H9 (cell line): ENCODE data around the gene C1QL1. TPM values are rescaled to one million over a fixed set of nuclear protein-coding genes. Genes with fewer than 3 reads are reported as not detected.
A peak's percentile ranks its signal among the peaks of the same experiment; 100 is the strongest.

Experiments
- DNase-seq: peaks from one replicate; pipeline ENCODE4 v3.0.0-alpha.2; 2017
- H2AFZ ChIP-seq: one replicate; pipeline ENCODE4 v1.6.1; 2013; ENCODE audit warnings: mild to moderate bottlenecking, low read length, control low read depth, moderate library complexity
- H2AK5ac ChIP-seq: 2 replicates; pipeline ENCODE4 v1.6.1; 2013; ENCODE audit warnings: low read length, control low read depth, mixed read lengths; ENCODE audit not compliant: insufficient read length
- H2BK120ac ChIP-seq: one replicate; pipeline ENCODE4 v1.6.1; 2013; ENCODE audit warnings: low read depth, mild to moderate bottlenecking, low read length, control low read depth, inconsistent platforms; ENCODE audit not compliant: poor library complexity, severe bottlenecking
- H2BK12ac ChIP-seq: 2 replicates; pipeline ENCODE4 v1.6.1; 2013; ENCODE audit warnings: low read length, control low read depth, mixed read lengths, low read depth; ENCODE audit not compliant: insufficient read length
- H2BK15ac ChIP-seq: 2 replicates; pipeline ENCODE4 v1.6.1; 2013; ENCODE audit warnings: low read depth, low read length, control low read depth
- H2BK20ac ChIP-seq: one replicate; pipeline ENCODE4 v1.6.1; 2013; ENCODE audit warnings: low read depth, mild to moderate bottlenecking, low read length, control low read depth, inconsistent platforms; ENCODE audit not compliant: poor library complexity, severe bottlenecking
- H2BK5ac ChIP-seq: 2 replicates; pipeline ENCODE4 v1.6.1; 2013; ENCODE audit warnings: low read length, control low read depth, mixed read lengths; ENCODE audit not compliant: insufficient read length
- H3K14ac ChIP-seq: 2 replicates; pipeline ENCODE4 v1.6.1; 2013; ENCODE audit warnings: low read length, control low read depth; ENCODE audit not compliant: insufficient read depth
- H3K18ac ChIP-seq: 2 replicates; pipeline ENCODE4 v1.6.1; 2013; ENCODE audit warnings: low read depth, mild to moderate bottlenecking, mixed read lengths, low read length, control low read depth; ENCODE audit not compliant: insufficient read length
- H3K23ac ChIP-seq: 2 replicates; pipeline ENCODE4 v1.6.1; 2013; ENCODE audit warnings: low read length, control low read depth, mixed read lengths, low read depth; ENCODE audit not compliant: insufficient read length
- H3K23me2 ChIP-seq: 2 replicates; pipeline ENCODE4 v1.6.1; 2013; ENCODE audit warnings: low read depth, mild to moderate bottlenecking, mixed read lengths, low read length, control low read depth; ENCODE audit not compliant: insufficient read length, poor library complexity, severe bottlenecking
- H3K27ac ChIP-seq: 2 replicates; pipeline ENCODE4 v1.5.1; 2013; ENCODE audit warnings: low read length, control low read depth, mixed read lengths, low read depth; ENCODE audit not compliant: insufficient read length
- H3K27me3 ChIP-seq: 2 replicates; pipeline ENCODE4 v1.6.1; 2013; ENCODE audit warnings: low read length, control low read depth, inconsistent platforms; ENCODE audit not compliant: insufficient read depth
- H3K4ac ChIP-seq: 2 replicates; pipeline ENCODE4 v1.6.1; 2013; ENCODE audit warnings: low read depth, mild to moderate bottlenecking, control low read depth, inconsistent platforms, low read length, moderate library complexity
- H3K4me1 ChIP-seq: 2 replicates; pipeline ENCODE4 v1.6.1; 2013; ENCODE audit warnings: low read length, control low read depth, inconsistent platforms; ENCODE audit not compliant: insufficient read depth
- H3K4me2 ChIP-seq: 2 replicates; pipeline ENCODE4 v1.6.1; 2013; ENCODE audit warnings: low read length, control low read depth, mixed read lengths; ENCODE audit not compliant: insufficient read length, insufficient read depth
- H3K56ac ChIP-seq: 2 replicates; pipeline ENCODE4 v1.6.1; 2013; ENCODE audit warnings: low read depth, mild to moderate bottlenecking, mixed read lengths, low read length, control low read depth; ENCODE audit not compliant: insufficient read length
- H3K79me1 ChIP-seq: 2 replicates; pipeline ENCODE4 v1.6.1; 2013; ENCODE audit warnings: low read depth, mild to moderate bottlenecking, moderate library complexity, low read length, control low read depth, inconsistent platforms; ENCODE audit not compliant: insufficient read depth, poor library complexity, severe bottlenecking
- H3K79me2 ChIP-seq: 2 replicates; pipeline ENCODE4 v1.6.1; 2013; ENCODE audit warnings: low read length, control low read depth, inconsistent platforms; ENCODE audit not compliant: insufficient read depth
- H3K9ac ChIP-seq: 2 replicates; pipeline ENCODE4 v1.6.1; 2013; ENCODE audit warnings: low read length, control low read depth, mixed read lengths; ENCODE audit not compliant: insufficient read length; ENCODE audit errors: extremely low read depth
- H3K9me3 ChIP-seq: one replicate; pipeline ENCODE4 v1.6.1; 2013; ENCODE audit warnings: low read depth, low read length, inconsistent platforms; ENCODE audit not compliant: control insufficient read depth
- H3T11ph ChIP-seq: one replicate; pipeline ENCODE4 v1.6.1; 2013; ENCODE audit warnings: mild to moderate bottlenecking, low read length, control low read depth, inconsistent platforms
- H4K20me1 ChIP-seq: one replicate; pipeline ENCODE4 v1.6.1; 2013; ENCODE audit not compliant: control insufficient read depth, insufficient read length, insufficient read depth
- H4K5ac ChIP-seq: 2 replicates; pipeline ENCODE4 v1.6.1; 2013; ENCODE audit warnings: low read depth, mild to moderate bottlenecking, mixed read lengths, low read length, control low read depth; ENCODE audit not compliant: insufficient read length
- H4K8ac ChIP-seq: replicated peaks from 2 replicates; pipeline ENCODE4 v1.6.1; 2013; ENCODE audit warnings: low read length, control low read depth, mixed read lengths, low read depth; ENCODE audit not compliant: insufficient read length
- H4K91ac ChIP-seq: 2 replicates; pipeline ENCODE4 v1.6.1; 2013; ENCODE audit warnings: low read depth, mild to moderate bottlenecking, moderate library complexity, mixed read lengths, low read length, control low read depth; ENCODE audit not compliant: insufficient read length
- H3K27ac Mint-ChIP-seq, 3 experiments: 2 replicates in 2 of 3; 3 replicates in 1 of 3; pipeline ENCODE4 v1.8.0; 2020 to 2021; ENCODE audit warnings: mixed read lengths in 3 of 3, mild to moderate bottlenecking in 1 of 3, moderate library complexity in 1 of 3
- H3K27me3 Mint-ChIP-seq: 2 replicates; pipeline ENCODE4 v1.8.0; 2021; ENCODE audit warnings: low read depth, mild to moderate bottlenecking, moderate library complexity, mixed read lengths
- H3K36me3 Mint-ChIP-seq, 3 experiments: 2 replicates in 2 of 3; 3 replicates in 1 of 3; pipeline ENCODE4 v1.8.0; 2020 to 2021; ENCODE audit warnings: low read depth in 3 of 3, mixed read lengths in 3 of 3; ENCODE audit not compliant: insufficient read depth in 1 of 3
- H3K4me1 Mint-ChIP-seq, 2 experiments: 2 replicates each; pipeline ENCODE4 v1.8.0; 2020; ENCODE audit warnings: mixed read lengths in 2 of 2
- H3K4me3 Mint-ChIP-seq, 2 experiments: 2 replicates in 1 of 2; 3 replicates in 1 of 2; pipeline ENCODE4 v1.8.0; 2020 to 2021; ENCODE audit warnings: mild to moderate bottlenecking in 2 of 2, mixed read lengths in 2 of 2, moderate library complexity in 1 of 2
- H3K9me3 Mint-ChIP-seq, 2 experiments: 2 replicates in 1 of 2; 3 replicates in 1 of 2; pipeline ENCODE4 v1.8.0; 2020; ENCODE audit warnings: mild to moderate bottlenecking in 2 of 2, mixed read lengths in 2 of 2, moderate library complexity in 1 of 2
- CTCF ChIP-seq: fragments of 200-600 bp; sonication (generic); conservative IDR thresholded peaks from 3 replicates; pipeline ENCODE4 v1.8.0; 2021; ENCODE audit warnings: antibody characterized with exemption, mild to moderate bottlenecking
- WGBS: extraction: QIAGEN DNeasy Blood & Tissue Kit; methylation state at CpG from one replicate; pipeline ENCODE4 v1.1.7; 2013; ENCODE audit warnings: missing lambda C conversion rate, low lambda C conversion rate, mixed read lengths; ENCODE audit not compliant: insufficient read length; ENCODE audit errors: extremely low coverage; 5-methylcytosine and 5-hydroxymethylcytosine counted together
- total RNA-seq: library from RNA; stranded (reverse); gene quantifications from 2 replicates; pipeline ENCODE4 v1.2.1, GENCODE V29; 2021

C1QL1 gene
- total RNA-seq, 1 experiment from 2014 or later: 6.0 TPM

- no peak overlapping the region for H3K18ac ChIP-seq
- DNase-seq: peak; percentile 34
- H4K20me1 ChIP-seq: no peaks in the 10 kb centered on the region
- H3K4me3 Mint-ChIP-seq: no peak overlapping the region
- no peak overlapping the region for H3K23ac ChIP-seq
- peaks cover 6% of the 10 kb centered on the region for H3K79me1 ChIP-seq
- peaks cover 0 to 5% of the 10 kb centered on the region in 2 experiments; a peak in 1 of 5 replicates for H3K9me3 Mint-ChIP-seq
- no peak overlapping the region for H2BK12ac ChIP-seq
- H3K4me1 ChIP-seq: peaks cover 2% of the 10 kb centered on the region
- H2BK120ac ChIP-seq: no peak overlapping the region
- H4K91ac ChIP-seq: no peak overlapping the region
- no peak overlapping the region for H3K9ac ChIP-seq
- no peaks in the 10 kb centered on the region for H3K23me2 ChIP-seq
- H3K4me2 ChIP-seq: no peak overlapping the region
- no peak for TF ChIP-seq CTCF
- no peak overlapping the region for H4K8ac ChIP-seq
- no peak overlapping the region for H3K56ac ChIP-seq
- no peak overlapping the region for H2AFZ ChIP-seq
- H4K5ac ChIP-seq: no peak overlapping the region
- H3K27ac Mint-ChIP-seq: peak overlapping the region; percentile 56 to 81 (median 62); a peak in 6 of 7 replicates
- H2BK15ac ChIP-seq: no peak overlapping the region
- no peak overlapping the region for H3K14ac ChIP-seq
- no peak overlapping the region for H3K27ac ChIP-seq
- peaks cover 8% of the 10 kb centered on the region; the same call in 1 of the 2 replicates for H3K79me2 ChIP-seq
- no peak overlapping the region for H2AK5ac ChIP-seq
- H2BK5ac ChIP-seq: no peak overlapping the region
- no peak overlapping the region for H2BK20ac ChIP-seq
- peaks cover 18 to 19% of the 10 kb centered on the region in 2 experiments for H3K4me1 Mint-ChIP-seq
- WGBS: no CpG with 5 or more reads among the region's 4 CpGs
- peaks cover 31 to 53% (median 53%) of the 10 kb centered on the region in 3 experiments for H3K36me3 Mint-ChIP-seq
- H3K4ac ChIP-seq: no peak overlapping the region
- no peaks in the 10 kb centered on the region for H3K9me3 ChIP-seq
- H3K27me3 ChIP-seq: no peaks in the 10 kb centered on the region
- H3K27me3 Mint-ChIP-seq: no peaks in the 10 kb centered on the region
- no peak overlapping the region for H3T11ph ChIP-seq
These were observed 27.8 kb downstream of the C1QL1 start for GRCh38 chr17:44940317-44940716.
